Ureter (tissue), 1 donor: Measurements from ENCODE around the gene EPB41L2. TPM values are rescaled to one million over a fixed set of nuclear protein-coding genes. Genes with fewer than 3 reads are reported as not detected.

Experiments
- DNase-seq: peaks from one replicate; pipeline ENCODE4 v3.0.0-alpha.2; 2020; ENCODE audit warnings: low spot score
- total RNA-seq: library from RNA; stranded (reverse); gene quantifications from one replicate; pipeline ENCODE4 v1.2.4, GENCODE V29; 2023
- donor health status: DM: yes; HTN: yes; CAD: no.

The EPB41L2 gene
- total RNA-seq, 1 donor from 2014 or later = 110 TPM

- DNase-seq = no peak
These were observed 266.0 kb downstream of the EPB41L2 start for GRCh38 chr6:130797061-130797460.

- no peak for DNase-seq
These were observed 266.6 kb downstream of the EPB41L2 start for GRCh38 chr6:130796313-130796905.

GRCh38 chr6:130794738-130795137 is 268.3 kb downstream of the EPB41L2 start:
- DNase-seq = no peak

GRCh38 chr6:130794010-130794697 is 268.9 kb downstream of the EPB41L2 start:
- no peak for DNase-seq

Other genes with a start within 250 kb of the EPB41L2 start
- gene SMLR1, start 235.8 kb downstream of the EPB41L2 start, total RNA-seq = not detected
- 16.5 TPM for gene AKAP7, start 72.2 kb upstream of the EPB41L2 start, total RNA-seq